ENCODE measurements around the gene MYCL.

Gene MYCL

GRCh38 chr1:39852214-39852791, 49.4 kb downstream of the MYCL start:
- no peak for DNase-seq (ENCODE audit: low read depth)

- DNase-seq (ENCODE audit: low read depth) = no peak
These were observed 51.0 kb downstream of the MYCL start for GRCh38 chr1:39850606-39851216.

- no peak for DNase-seq (ENCODE audit: low read depth)
These were observed 52.5 kb downstream of the MYCL start for GRCh38 chr1:39849203-39849602.

GRCh38 chr1:39847940-39848339, 53.8 kb downstream of the MYCL start:
- DNase-seq (ENCODE audit: low read depth) = no peak

GRCh38 chr1:39846796-39847195, 54.9 kb downstream of the MYCL start:
- no peak for DNase-seq (ENCODE audit: low read depth)

GRCh38 chr1:39845569-39846566, 55.8 kb downstream of the MYCL start:
- DNase-seq (ENCODE audit: low read depth) = peak; percentile 34
